ENCODE measurements around the gene SIPA1L2.

The SIPA1L2 gene

DNA sequence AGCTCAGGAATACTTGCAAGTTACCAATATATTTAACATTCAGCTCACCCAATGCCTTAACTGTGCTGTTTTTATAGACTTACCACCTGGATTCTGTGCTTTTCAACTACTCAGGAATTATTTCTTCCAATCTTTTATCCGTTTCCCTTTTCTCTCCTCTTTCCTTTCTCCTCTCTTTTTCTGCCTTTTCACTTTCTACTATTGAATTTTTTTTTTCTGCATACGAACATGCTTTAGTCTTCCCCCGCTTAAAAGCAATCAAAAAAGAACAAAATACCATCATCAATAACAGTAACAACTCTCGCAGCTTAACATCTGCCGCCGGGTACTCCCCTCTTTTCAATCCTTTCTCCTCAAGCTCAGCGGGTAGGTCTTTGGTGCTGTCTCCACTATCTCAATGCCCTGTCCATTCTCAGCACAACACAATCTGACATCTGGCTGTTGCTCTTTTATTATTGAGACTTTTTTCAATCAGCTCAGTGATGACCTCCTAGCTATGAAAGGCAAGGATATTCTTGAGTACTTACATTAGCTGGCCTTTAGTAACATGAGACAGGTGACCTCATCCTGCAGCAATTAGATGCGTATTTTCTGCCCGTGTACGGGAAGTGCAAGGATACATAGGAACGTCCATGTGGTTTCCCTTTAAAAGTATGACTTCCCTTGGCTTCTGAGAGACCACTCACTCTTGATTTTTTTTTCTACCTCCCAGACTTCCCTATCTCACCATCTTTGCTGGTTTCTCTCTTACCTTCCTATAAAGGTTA lies 40.2 kb upstream of the SIPA1L2 start (continued):
- TF ChIP-seq, protein P1, sequence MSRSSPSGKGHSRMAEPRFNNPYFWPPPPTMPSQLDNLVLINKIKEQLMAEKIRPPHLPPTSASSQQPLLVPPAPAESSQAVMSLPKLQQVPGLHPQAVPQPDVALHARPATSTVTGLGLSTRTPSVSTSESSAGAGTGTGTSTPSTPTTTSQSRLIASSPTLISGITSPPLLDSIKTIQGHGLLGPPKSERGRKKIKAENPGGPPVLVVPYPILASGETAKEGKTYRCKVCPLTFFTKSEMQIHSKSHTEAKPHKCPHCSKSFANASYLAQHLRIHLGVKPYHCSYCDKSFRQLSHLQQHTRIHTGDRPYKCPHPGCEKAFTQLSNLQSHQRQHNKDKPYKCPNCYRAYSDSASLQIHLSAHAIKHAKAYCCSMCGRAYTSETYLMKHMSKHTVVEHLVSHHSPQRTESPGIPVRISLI (tag by site-specific recombination; IDR thresholded peaks at IDR 0.05) = peak; percentile 97
- TF ChIP-seq ZBTB20 (tag by site-specific recombination; IDR thresholded peaks at IDR 0.05) = no peak
- no peak for TF ChIP-seq ZNF701 (tag by site-specific recombination; IDR thresholded peaks at IDR 0.05)
- TF ChIP-seq, protein P2, sequence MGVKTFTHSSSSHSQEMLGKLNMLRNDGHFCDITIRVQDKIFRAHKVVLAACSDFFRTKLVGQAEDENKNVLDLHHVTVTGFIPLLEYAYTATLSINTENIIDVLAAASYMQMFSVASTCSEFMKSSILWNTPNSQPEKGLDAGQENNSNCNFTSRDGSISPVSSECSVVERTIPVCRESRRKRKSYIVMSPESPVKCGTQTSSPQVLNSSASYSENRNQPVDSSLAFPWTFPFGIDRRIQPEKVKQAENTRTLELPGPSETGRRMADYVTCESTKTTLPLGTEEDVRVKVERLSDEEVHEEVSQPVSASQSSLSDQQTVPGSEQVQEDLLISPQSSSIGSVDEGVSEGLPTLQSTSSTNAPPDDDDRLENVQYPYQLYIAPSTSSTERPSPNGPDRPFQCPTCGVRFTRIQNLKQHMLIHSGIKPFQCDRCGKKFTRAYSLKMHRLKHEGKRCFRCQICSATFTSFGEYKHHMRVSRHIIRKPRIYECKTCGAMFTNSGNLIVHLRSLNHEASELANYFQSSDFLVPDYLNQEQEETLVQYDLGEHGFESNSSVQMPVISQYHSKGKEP (tag by site-specific recombination; IDR thresholded peaks at IDR 0.05) = peak; percentile 96
- TF ChIP-seq, protein P3, sequence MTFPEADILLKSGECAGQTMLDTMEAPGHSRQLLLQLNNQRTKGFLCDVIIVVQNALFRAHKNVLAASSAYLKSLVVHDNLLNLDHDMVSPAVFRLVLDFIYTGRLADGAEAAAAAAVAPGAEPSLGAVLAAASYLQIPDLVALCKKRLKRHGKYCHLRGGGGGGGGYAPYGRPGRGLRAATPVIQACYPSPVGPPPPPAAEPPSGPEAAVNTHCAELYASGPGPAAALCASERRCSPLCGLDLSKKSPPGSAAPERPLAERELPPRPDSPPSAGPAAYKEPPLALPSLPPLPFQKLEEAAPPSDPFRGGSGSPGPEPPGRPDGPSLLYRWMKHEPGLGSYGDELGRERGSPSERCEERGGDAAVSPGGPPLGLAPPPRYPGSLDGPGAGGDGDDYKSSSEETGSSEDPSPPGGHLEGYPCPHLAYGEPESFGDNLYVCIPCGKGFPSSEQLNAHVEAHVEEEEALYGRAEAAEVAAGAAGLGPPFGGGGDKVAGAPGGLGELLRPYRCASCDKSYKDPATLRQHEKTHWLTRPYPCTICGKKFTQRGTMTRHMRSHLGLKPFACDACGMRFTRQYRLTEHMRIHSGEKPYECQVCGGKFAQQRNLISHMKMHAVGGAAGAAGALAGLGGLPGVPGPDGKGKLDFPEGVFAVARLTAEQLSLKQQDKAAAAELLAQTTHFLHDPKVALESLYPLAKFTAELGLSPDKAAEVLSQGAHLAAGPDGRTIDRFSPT (tag by site-specific recombination; IDR thresholded peaks at IDR 0.05) = peak; percentile 76
- TF ChIP-seq ZNF10 (tag by site-specific recombination; IDR thresholded peaks at IDR 0.05) = peak; percentile 62; the same call in 1 of the 2 replicates
- TF ChIP-seq ZNF302 (tag by site-specific recombination; IDR thresholded peaks at IDR 0.05; ENCODE audit: low read depth) = no peak
- TF ChIP-seq, protein P4, sequence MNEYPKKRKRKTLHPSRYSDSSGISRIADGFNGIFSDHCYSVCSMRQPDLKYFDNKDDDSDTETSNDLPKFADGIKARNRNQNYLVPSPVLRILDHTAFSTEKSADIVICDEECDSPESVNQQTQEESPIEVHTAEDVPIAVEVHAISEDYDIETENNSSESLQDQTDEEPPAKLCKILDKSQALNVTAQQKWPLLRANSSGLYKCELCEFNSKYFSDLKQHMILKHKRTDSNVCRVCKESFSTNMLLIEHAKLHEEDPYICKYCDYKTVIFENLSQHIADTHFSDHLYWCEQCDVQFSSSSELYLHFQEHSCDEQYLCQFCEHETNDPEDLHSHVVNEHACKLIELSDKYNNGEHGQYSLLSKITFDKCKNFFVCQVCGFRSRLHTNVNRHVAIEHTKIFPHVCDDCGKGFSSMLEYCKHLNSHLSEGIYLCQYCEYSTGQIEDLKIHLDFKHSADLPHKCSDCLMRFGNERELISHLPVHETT (tag by site-specific recombination; IDR thresholded peaks at IDR 0.05) = peak; percentile 83
- TF ChIP-seq ZNF24 (tag by site-specific recombination; IDR thresholded peaks at IDR 0.05) = peak; percentile 90
- TF ChIP-seq, protein P5, sequence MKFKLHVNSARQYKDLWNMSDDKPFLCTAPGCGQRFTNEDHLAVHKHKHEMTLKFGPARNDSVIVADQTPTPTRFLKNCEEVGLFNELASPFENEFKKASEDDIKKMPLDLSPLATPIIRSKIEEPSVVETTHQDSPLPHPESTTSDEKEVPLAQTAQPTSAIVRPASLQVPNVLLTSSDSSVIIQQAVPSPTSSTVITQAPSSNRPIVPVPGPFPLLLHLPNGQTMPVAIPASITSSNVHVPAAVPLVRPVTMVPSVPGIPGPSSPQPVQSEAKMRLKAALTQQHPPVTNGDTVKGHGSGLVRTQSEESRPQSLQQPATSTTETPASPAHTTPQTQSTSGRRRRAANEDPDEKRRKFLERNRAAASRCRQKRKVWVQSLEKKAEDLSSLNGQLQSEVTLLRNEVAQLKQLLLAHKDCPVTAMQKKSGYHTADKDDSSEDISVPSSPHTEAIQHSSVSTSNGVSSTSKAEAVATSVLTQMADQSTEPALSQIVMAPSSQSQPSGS (tag by site-specific recombination; IDR thresholded peaks at IDR 0.05; ENCODE audit: low read depth) = peak; percentile 94
- TF ChIP-seq SETDB1 (IDR thresholded peaks at IDR 0.05; ENCODE audit: insufficient read length, low read length) = peak; percentile 15
- peak; percentile 99 for TF ChIP-seq FEZF1 (tag by site-specific recombination; IDR thresholded peaks at IDR 0.05)
- 0 out of 2 replicates have a peak, but pooled peaks have one; percentile 37 for TF ChIP-seq ZBTB8A (tag by site-specific recombination; IDR thresholded peaks at IDR 0.05)
- TF ChIP-seq SCRT2 (tag by site-specific recombination; IDR thresholded peaks at IDR 0.05) = peak; percentile 68
- no peak for TF ChIP-seq ZNF311 (tag by site-specific recombination; IDR thresholded peaks at IDR 0.05; ENCODE audit: borderline replicate concordance)
- no peak for TF ChIP-seq ZNF514 (tag by site-specific recombination; IDR thresholded peaks at IDR 0.05)
- TF ChIP-seq, protein P6, sequence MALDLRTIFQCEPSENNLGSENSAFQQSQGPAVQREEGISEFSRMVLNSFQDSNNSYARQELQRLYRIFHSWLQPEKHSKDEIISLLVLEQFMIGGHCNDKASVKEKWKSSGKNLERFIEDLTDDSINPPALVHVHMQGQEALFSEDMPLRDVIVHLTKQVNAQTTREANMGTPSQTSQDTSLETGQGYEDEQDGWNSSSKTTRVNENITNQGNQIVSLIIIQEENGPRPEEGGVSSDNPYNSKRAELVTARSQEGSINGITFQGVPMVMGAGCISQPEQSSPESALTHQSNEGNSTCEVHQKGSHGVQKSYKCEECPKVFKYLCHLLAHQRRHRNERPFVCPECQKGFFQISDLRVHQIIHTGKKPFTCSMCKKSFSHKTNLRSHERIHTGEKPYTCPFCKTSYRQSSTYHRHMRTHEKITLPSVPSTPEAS (tag by site-specific recombination; IDR thresholded peaks at IDR 0.05) = peak; percentile 34; the same call in 1 of the 2 replicates
- peak; percentile 95 for TF ChIP-seq ZNF629 (tag by site-specific recombination; IDR thresholded peaks at IDR 0.05)
- TF ChIP-seq, protein P7, sequence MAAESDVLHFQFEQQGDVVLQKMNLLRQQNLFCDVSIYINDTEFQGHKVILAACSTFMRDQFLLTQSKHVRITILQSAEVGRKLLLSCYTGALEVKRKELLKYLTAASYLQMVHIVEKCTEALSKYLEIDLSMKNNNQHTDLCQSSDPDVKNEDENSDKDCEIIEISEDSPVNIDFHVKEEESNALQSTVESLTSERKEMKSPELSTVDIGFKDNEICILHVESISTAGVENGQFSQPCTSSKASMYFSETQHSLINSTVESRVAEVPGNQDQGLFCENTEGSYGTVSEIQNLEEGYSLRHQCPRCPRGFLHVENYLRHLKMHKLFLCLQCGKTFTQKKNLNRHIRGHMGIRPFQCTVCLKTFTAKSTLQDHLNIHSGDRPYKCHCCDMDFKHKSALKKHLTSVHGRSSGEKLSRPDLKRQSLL (tag by site-specific recombination; IDR thresholded peaks at IDR 0.05) = 0 out of 2 replicates have a peak, but pooled peaks have one; percentile 49
- no peak for TF ChIP-seq KLF7 (tag by site-specific recombination; IDR thresholded peaks at IDR 0.05; ENCODE audit: borderline replicate concordance)
- TF ChIP-seq ZNF341 (tag by site-specific recombination; IDR thresholded peaks at IDR 0.05; ENCODE audit: low read depth) = no peak
- peak; percentile 83; the same call in 1 of the 2 replicates for TF ChIP-seq ZNF501 (tag by site-specific recombination; IDR thresholded peaks at IDR 0.05)
- TF ChIP-seq ZNF114 (tag by site-specific recombination; IDR thresholded peaks at IDR 0.05) = no peak
- no peak for TF ChIP-seq ZFP41 (tag by site-specific recombination; IDR thresholded peaks at IDR 0.05; ENCODE audit: borderline replicate concordance)
- TF ChIP-seq ZNF391 (tag by site-specific recombination; IDR thresholded peaks at IDR 0.05; ENCODE audit: borderline replicate concordance, low read depth) = no peak; the same call in 1 of the 2 replicates
- TF ChIP-seq ZSCAN23 (tag by site-specific recombination; IDR thresholded peaks at IDR 0.05) = peak; percentile 91; the same call in 1 of the 2 replicates
- peak; percentile 12; the same call in 1 of the 2 replicates for TF ChIP-seq SP2 (tag by site-specific recombination; IDR thresholded peaks at IDR 0.05)
- TF ChIP-seq ZNF335 (tag by site-specific recombination; conservative IDR thresholded peaks at IDR 0.05) = peak; percentile 87
- no peak for TF ChIP-seq ZNF175 (tag by site-specific recombination; IDR thresholded peaks at IDR 0.05)
- TF ChIP-seq ZNF623 (tag by site-specific recombination; IDR thresholded peaks at IDR 0.05) = peak; percentile 40; the same call in 1 of the 2 replicates

All from HEK293 (cell line).